Adrenal gland (tissue), 12 donors: ENCODE measurements around the gene UBAP2L. TPM values are rescaled to one million over a fixed set of nuclear protein-coding genes. Genes with fewer than 3 reads are reported as not detected.
A peak's percentile ranks its signal among the peaks of the same experiment; 100 is the strongest.

ENCODE experiments used
- DNase-seq, 7 donors: peaks; one replicate each; pipeline ENCODE4 v3.0.0-alpha.2; 2019 to 2020
- H3K27ac ChIP-seq, 5 donors: fragments of 200-600 bp; sonication (generic) in 4 of 5; 1 replicate in 3 of 5; 2 replicates in 2 of 5; pipeline versions ENCODE4 v1.5.1 to v1.8.0; 2016 to 2020; ENCODE audit warnings: mild to moderate bottlenecking in 1 of 5
- H3K27me3 ChIP-seq: fragments of 200-600 bp; 2 replicates; pipeline ENCODE4 v1.8.0; 2021
- H3K36me3 ChIP-seq, 2 donors: fragments of 200-600 bp; replicated peaks in 1 of 2; 1 replicate in 1 of 2; 2 replicates in 1 of 2; pipeline versions ENCODE4 v1.5.1 to v1.8.0; 2018 to 2022
- H3K4me1 ChIP-seq, 2 donors: fragments of 200-600 bp; replicated peaks in 1 of 2; 1 replicate in 1 of 2; 2 replicates in 1 of 2; pipeline versions ENCODE4 v1.5.1 to v1.8.0; 2018 to 2021
- H3K4me3 ChIP-seq, 4 donors: fragments of 200-600 bp; sonication (generic) in 3 of 4; one replicate each; pipeline ENCODE4 v1.5.1; 2016 to 2018
- H3K9me3 ChIP-seq, 3 donors: fragments of 200-600 bp; sonication (generic) in 1 of 3; replicated peaks in 1 of 3; 1 replicate in 2 of 3; 2 replicates in 1 of 3; pipeline versions ENCODE4 v1.5.1 to v1.8.0; 2016 to 2021
- CTCF ChIP-seq, 6 experiments: fragments of 450-650 bp in 4 of 6; fragments of 200-600 bp in 2 of 6; sonication (generic) in 1 of 6; IDR thresholded peaks; 1 replicate in 5 of 6; 2 replicates in 1 of 6; pipeline versions ENCODE4 v1.5.1 to v1.8.0; 2016 to 2021; ENCODE audit warnings: antibody characterized with exemption in 6 of 6, mild to moderate bottlenecking in 2 of 6, moderate library complexity in 1 of 6
- POLR2A ChIP-seq, 2 donors: fragments of 450-650 bp; IDR thresholded peaks; one replicate each; pipeline ENCODE4 v1.6.1; 2017; ENCODE audit warnings: antibody characterized with exemption in 2 of 2, mild to moderate bottlenecking in 2 of 2, moderate library complexity in 1 of 2
- WGBS, 4 donors: extraction: QIAGEN DNeasy Blood & Tissue Kit in 2 of 4; methylation state at CpG; one replicate each; pipeline versions ENCODE4 v1.1.5 to v1.1.7; 2013 to 2017; 5-methylcytosine and 5-hydroxymethylcytosine counted together
- intact Hi-C, 2 donors: fragments of 100-400 bp; cut with DNase I; formaldehyde crosslinking; loops; one replicate each; pipeline versions ENCODE4 v1.14.1 to v1.15.0; 2022 to 2023
- polyA plus RNA-seq, 3 donors: library from polyadenylated mRNA; stranded (reverse); fragments of 200-250 nt in 2 of 3; fragments of 350-450 nt in 1 of 3; fragmentation: Illumina TruSeq in 1 of 3; extraction: RNeasy Lipid Tissue Mini Kit (QIAGEN cat#74804) in 1 of 3; gene quantifications; one replicate each; pipeline ENCODE4 v1.2.3, GENCODE V29; 2013 to 2014
- total RNA-seq, 9 donors: library from RNA; depleted of rRNA in 4 of 9; stranded (reverse); fragments of >200 nt in 4 of 9; fragments of 120-200 nt in 1 of 9; fragmentation: NEBNext Ultra II Directional in 1 of 9; extraction: Animal tissue kit (Norgen Biotek cat#: 25700) in 1 of 9; gene quantifications; one replicate each; pipeline versions ENCODE4 v1.1.0 to v1.2.4, GENCODE V29; 2013 to 2023
- donor health status: healthy with polysubstance abuse.
- donor health status: Bipolar disorder and iron deficiency.
- donor health status: DM: yes; HTN: yes; CAD: no.
- donor health status: DM: no; HTN: no; CAD: no.
- donor health status: DM: no; HTN: no; CAD: no.
- donor health status: DM: yes; HTN: yes; CAD: no.

Gene UBAP2L
- total and polyA plus RNA-seq, 12 donors, result 51.0 to 185 (median 95.0) TPM

GRCh38 chr1:154265586-154265985 is 44.8 kb downstream of the UBAP2L start:
- TF ChIP-seq POLR2A (IDR thresholded peaks at IDR 0.05) (no peak), CTCF (IDR thresholded peaks at IDR 0.05) (no peak)
- H3K9me3 ChIP-seq, result no peaks in the 10 kb centered on the region
- DNase-seq, result no peak
- no peak overlapping the region for H3K4me3 ChIP-seq
- intact Hi-C loops, result loop anchor here (5.0 to 10.0 kb wide), 2 partner anchors 63 to 71 kb away; partner anchors contain the start of gene TPM3 (in 1 of the 2)
- peaks cover 0 to 16% of the 10 kb centered on the region in 2 donors for H3K4me1 ChIP-seq
- WGBS, 4 donors, result 71 to 94% (median 84%) methylated on average over 4 of the region's 4 CpGs
- peaks cover 0 to 79% of the 10 kb centered on the region in 2 donors for H3K36me3 ChIP-seq
- H3K27me3 ChIP-seq, result no peaks in the 10 kb centered on the region
- no peak overlapping the region for H3K27ac ChIP-seq

- WGBS, 4 donors, result 84 to 92% (median 87%) methylated on average over 5 of the region's 5 CpGs
- H3K36me3 ChIP-seq, result peaks cover 0 to 58% of the 10 kb centered on the region in 2 donors
These were observed 50.1 kb downstream of the UBAP2L start for GRCh38 chr1:154270833-154271232.

GRCh38 chr1:154272217-154272998 is 51.7 kb downstream of the UBAP2L start, which contains the start of gene HAX1:
Gene HAX1 (plus strand): TSS chr1:154272629. CDS start chr1:154272724, 95 bp downstream.
- peak within 1 kb of the TSS; percentile 70 to 92 (median 81) for H3K27ac ChIP-seq
- peak within 1 kb of the TSS; percentile 18 to 72 (median 43) for H3K4me3 ChIP-seq
- no peaks in the 10 kb centered on the region for H3K27me3 ChIP-seq
- TF ChIP-seq CTCF (IDR thresholded peaks at IDR 0.05), result peak; percentile 50 to 93 (median 86)
- TF ChIP-seq POLR2A (IDR thresholded peaks at IDR 0.05), result peak in 1 of 2 donors; percentile 62
- H3K9me3 ChIP-seq, result no peaks in the 10 kb centered on the region
- peak; percentile 92 to 98 (median 95) for DNase-seq
- intact Hi-C loops, result no loop called here
- H3K4me1 ChIP-seq, result peaks cover 10 to 11% of the 10 kb centered on the region in 2 donors
- WGBS, 4 donors, result 0 to 1% (median 0%) methylated on average over 24 to 47 of the region's 47 CpGs
- peaks cover 0 to 43% of the 10 kb centered on the region in 2 donors for H3K36me3 ChIP-seq

More at GRCh38 chr1:154270833-154271232, 50.1 kb downstream of the UBAP2L start:
- H3K27ac ChIP-seq, result no peak overlapping the region
- H3K4me3 ChIP-seq, result no peak overlapping the region
- no peak for TF ChIP-seq POLR2A (IDR thresholded peaks at IDR 0.05)
- no peak for TF ChIP-seq CTCF (IDR thresholded peaks at IDR 0.05)
- intact Hi-C loops, result no loop called here
- no peaks in the 10 kb centered on the region for H3K27me3 ChIP-seq
- H3K4me1 ChIP-seq, result peaks cover 10 to 11% of the 10 kb centered on the region in 2 donors
- DNase-seq, result no peak
- no peaks in the 10 kb centered on the region for H3K9me3 ChIP-seq

GRCh38 chr1:154272999-154273563 is 52.3 kb downstream of the UBAP2L start:
- no peaks in the 10 kb centered on the region for H3K9me3 ChIP-seq
- H3K4me3 ChIP-seq, result peak overlapping the region in 3 of 4 donors; percentile 18 to 72 (median 44)
- peaks cover 10 to 11% of the 10 kb centered on the region in 2 donors for H3K4me1 ChIP-seq
- 45 to 47% (median 46%) methylated on average over 13 of the region's 13 CpGs for WGBS, 4 donors
- TF ChIP-seq CTCF (IDR thresholded peaks at IDR 0.05), result no peak
- no peak for TF ChIP-seq POLR2A (IDR thresholded peaks at IDR 0.05)
- H3K27me3 ChIP-seq, result no peaks in the 10 kb centered on the region
- intact Hi-C loops, result no loop called here
- peak overlapping the region in 4 of 5 donors; percentile 70 to 92 (median 83) for H3K27ac ChIP-seq
- no peak for DNase-seq
- H3K36me3 ChIP-seq, result peaks cover 0 to 41% of the 10 kb centered on the region in 2 donors
